ENCODE data around the gene TMEM80. TPM values are rescaled to one million over a fixed set of nuclear protein-coding genes. Genes with fewer than 3 reads are reported as not detected.

The TMEM80 gene
- total RNA-seq, 1 donor from 2014 or later = 37.4 TPM

DNA sequence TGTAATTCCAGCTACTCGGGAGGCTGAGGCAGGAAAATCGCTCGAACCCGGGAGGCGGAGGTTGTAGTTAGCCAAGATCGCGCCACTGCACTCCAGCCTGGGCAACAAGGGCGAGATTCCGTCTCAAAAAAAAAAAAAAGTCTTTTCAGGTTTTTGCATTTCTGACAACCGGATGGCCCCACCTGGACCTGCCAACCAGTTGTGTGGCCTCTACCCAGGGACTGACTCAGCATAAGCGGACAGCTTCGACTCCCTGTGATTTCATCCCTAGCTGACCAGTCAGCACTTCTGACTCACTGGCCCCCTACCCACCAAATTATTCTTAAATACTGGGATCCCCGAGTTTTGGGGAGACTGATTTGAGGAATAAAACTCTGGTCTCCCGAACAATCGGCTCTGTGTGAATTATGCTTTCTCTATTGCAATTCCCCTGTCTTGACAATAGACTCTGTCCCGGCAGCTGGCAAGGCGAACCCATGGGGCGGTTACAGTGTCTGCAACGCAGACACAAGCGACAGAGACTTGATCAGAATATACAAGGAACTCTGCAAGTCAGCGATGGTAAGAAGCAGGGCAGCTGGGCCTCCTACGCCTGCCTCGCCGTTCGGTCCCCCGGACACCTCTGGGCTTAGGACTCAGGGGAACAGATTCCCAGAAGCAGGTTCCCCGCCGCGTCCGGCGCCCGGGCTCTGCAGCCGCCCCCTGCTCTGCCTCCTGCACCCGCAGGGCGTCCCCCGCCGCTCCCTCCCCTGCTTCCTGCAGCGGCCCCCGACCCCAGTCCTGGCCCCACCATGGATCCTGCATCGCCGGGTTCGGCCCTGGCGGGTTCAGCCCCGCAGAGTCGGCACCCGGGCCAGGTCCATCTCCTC, 50.9 kb downstream of the TMEM80 start:
- Mint-ChIP-seq H3K36me3 (no peaks in the 10 kb centered on the region), H3K9me3 (no peaks in the 10 kb centered on the region), H3K4me3 (peak overlapping the region; percentile 94), H3K4me1 (ENCODE audit: unreplicated experiment) (peaks cover 16% of the 10 kb centered on the region), H3K27ac (peak overlapping the region; percentile 96), H3K27me3 (no peaks in the 10 kb centered on the region)
- no peak for TF ChIP-seq CTCF (conservative IDR thresholded peaks at IDR 0.05)
- no peak for DNase-seq (ENCODE audit: extremely low spot score, unreplicated experiment)

DNA sequence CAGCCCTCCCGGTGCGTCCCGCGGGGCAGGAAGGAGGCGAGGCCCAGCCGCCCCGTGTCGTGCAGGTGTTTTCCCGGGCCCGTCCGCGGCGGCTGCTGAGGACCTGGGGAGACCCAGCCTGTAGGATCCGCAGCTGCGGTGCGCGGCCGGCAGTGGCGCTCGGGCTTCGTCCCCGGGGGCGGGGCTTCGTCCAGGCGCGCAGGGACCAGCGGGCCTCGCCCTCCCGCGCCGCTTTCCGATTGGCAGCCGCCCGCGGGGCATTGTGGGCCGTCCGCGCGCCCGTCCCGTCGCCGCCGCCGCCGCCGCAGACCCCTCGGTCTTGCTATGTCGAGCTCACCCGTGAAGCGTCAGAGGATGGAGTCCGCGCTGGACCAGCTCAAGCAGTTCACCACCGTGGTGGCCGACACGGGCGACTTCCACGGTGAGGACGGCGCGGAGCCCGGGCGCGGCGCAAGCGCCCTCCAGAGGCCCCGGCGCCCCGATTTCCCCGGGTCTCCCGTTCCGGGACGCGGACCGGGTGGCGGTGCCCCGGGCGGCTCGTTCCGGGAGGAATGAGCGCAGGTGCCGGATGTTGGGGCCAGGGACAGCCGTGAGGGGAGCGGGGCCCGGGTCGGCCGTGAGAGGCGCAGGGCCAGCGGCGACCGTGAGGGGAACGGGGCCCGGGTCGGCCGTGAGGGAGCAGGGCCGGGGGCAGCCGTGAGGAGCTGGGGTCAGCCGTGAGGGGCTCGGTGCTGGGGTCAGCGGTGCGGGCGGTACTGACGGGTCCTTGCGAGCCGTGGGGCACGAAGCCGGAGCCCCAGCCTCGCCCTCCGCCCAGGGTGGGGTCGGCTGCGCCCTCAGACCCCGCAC, 51.8 kb downstream of the TMEM80 start, which contains the start of gene TALDO1:
Gene TALDO1 (plus strand): TSS at position 307 of the 849 bp plus-strand sequence. CDS start 18 bp downstream, at position 325.
- H3K4me1 Mint-ChIP-seq (ENCODE audit: unreplicated experiment) = peaks cover 16% of the 10 kb centered on the region
- H3K27me3 Mint-ChIP-seq = no peaks in the 10 kb centered on the region
- peak within 1 kb of the TSS; percentile 94 for H3K4me3 Mint-ChIP-seq
- DNase-seq (ENCODE audit: extremely low spot score, unreplicated experiment) = peak; percentile 96
- peak within 1 kb of the TSS; percentile 96 for H3K27ac Mint-ChIP-seq
- TF ChIP-seq CTCF (conservative IDR thresholded peaks at IDR 0.05) = peak; percentile 46
- peaks cover 2% of the 10 kb centered on the region for H3K36me3 Mint-ChIP-seq
- H3K9me3 Mint-ChIP-seq = no peaks in the 10 kb centered on the region

- peaks cover 3% of the 10 kb centered on the region for H3K36me3 Mint-ChIP-seq
- DNase-seq (ENCODE audit: extremely low spot score, unreplicated experiment) = no peak
- H3K27me3 Mint-ChIP-seq = no peaks in the 10 kb centered on the region
- H3K9me3 Mint-ChIP-seq = no peaks in the 10 kb centered on the region
- H3K27ac Mint-ChIP-seq = peak overlapping the region; percentile 90
- H3K4me1 Mint-ChIP-seq (ENCODE audit: unreplicated experiment) = peaks cover 16% of the 10 kb centered on the region
- TF ChIP-seq CTCF (conservative IDR thresholded peaks at IDR 0.05) = no peak
- H3K4me3 Mint-ChIP-seq = peak overlapping the region; percentile 88
Measured at GRCh38 chr11:748007-748359, 52.4 kb downstream of the TMEM80 start.

- Mint-ChIP-seq H3K27me3 (no peaks in the 10 kb centered on the region), H3K4me1 (ENCODE audit: unreplicated experiment) (peaks cover 12% of the 10 kb centered on the region), H3K27ac (peak overlapping the region; percentile 80), H3K9me3 (no peaks in the 10 kb centered on the region), H3K36me3 (peaks cover 3% of the 10 kb centered on the region), H3K4me3 (peak overlapping the region; percentile 81)
- no peak for DNase-seq (ENCODE audit: extremely low spot score, unreplicated experiment)
- TF ChIP-seq CTCF (conservative IDR thresholded peaks at IDR 0.05) = no peak
Measured at GRCh38 chr11:749731-750130, 54.1 kb downstream of the TMEM80 start.

Other genes starting within 250 kb of the TMEM80 start
- 33.6 and 46.9 TPM in 2 replicates for gene PTDSS2, start 245.5 kb upstream of the TMEM80 start, total RNA-seq (ENCODE audit: low replicate concordance)
- 84.5 and 128 TPM in 2 replicates for gene RNH1, start 188.6 kb upstream of the TMEM80 start, total RNA-seq (ENCODE audit: low replicate concordance)
- gene HRAS, start 160.2 kb upstream of the TMEM80 start, total RNA-seq (ENCODE audit: low replicate concordance) = 54.6 and 63.1 TPM in 2 replicates
- gene LRRC56, start 158.3 kb upstream of the TMEM80 start, total RNA-seq (ENCODE audit: low replicate concordance) = 1.7 and 1.8 TPM in 2 replicates
- 6.7 and 7.2 TPM in 2 replicates for gene LMNTD2, start 135.1 kb upstream of the TMEM80 start, total RNA-seq (ENCODE audit: low replicate concordance)
- gene RASSF7, start 134.8 kb upstream of the TMEM80 start, total RNA-seq (ENCODE audit: low replicate concordance) = 35.7 and 75.8 TPM in 2 replicates
- 38.7 and 40.8 TPM in 2 replicates for gene PHRF1, start 119.3 kb upstream of the TMEM80 start, total RNA-seq (ENCODE audit: low replicate concordance)
- 16.4 and 20.5 TPM in 2 replicates for gene IRF7, start 79.9 kb upstream of the TMEM80 start, total RNA-seq (ENCODE audit: low replicate concordance)
- 7.1 and 23.0 TPM in 2 replicates for gene CDHR5, start 70.9 kb upstream of the TMEM80 start, total RNA-seq (ENCODE audit: low replicate concordance)
- gene SCT, start 68.6 kb upstream of the TMEM80 start, total RNA-seq (ENCODE audit: low replicate concordance) = 3.1 and 15.3 TPM in 2 replicates
- 0.59 and 1.2 TPM in 2 replicates for gene DRD4, start 58.5 kb upstream of the TMEM80 start, total RNA-seq (ENCODE audit: low replicate concordance)
- 41.0 and 48.1 TPM in 2 replicates for gene DEAF1, start 594 bp upstream of the TMEM80 start, total RNA-seq (ENCODE audit: low replicate concordance)
- 218 and 497 TPM in 2 replicates for gene EPS8L2, start 10.4 kb downstream of the TMEM80 start, total RNA-seq (ENCODE audit: low replicate concordance)
- gene TALDO1, start 51.6 kb downstream of the TMEM80 start, total RNA-seq (ENCODE audit: low replicate concordance) = 189 and 288 TPM in 2 replicates
- gene GATD1, start 81.7 kb downstream of the TMEM80 start, total RNA-seq (ENCODE audit: low replicate concordance) = 80.1 and 80.9 TPM in 2 replicates
- 0.17 and 0.89 TPM in 2 replicates for gene CEND1, start 94.3 kb downstream of the TMEM80 start, total RNA-seq (ENCODE audit: low replicate concordance)
- gene SLC25A22, start 102.5 kb downstream of the TMEM80 start, total RNA-seq (ENCODE audit: low replicate concordance) = 31.6 and 35.6 TPM in 2 replicates
- gene PIDD1, start 109.4 kb downstream of the TMEM80 start, total RNA-seq (ENCODE audit: low replicate concordance) = 32.7 and 44.5 TPM in 2 replicates
- 1,985 and 2,207 TPM in 2 replicates for gene RPLP2, start 114.2 kb downstream of the TMEM80 start, total RNA-seq (ENCODE audit: low replicate concordance)
- 47.8 and 55.6 TPM in 2 replicates for gene PNPLA2, start 123.1 kb downstream of the TMEM80 start, total RNA-seq (ENCODE audit: low replicate concordance)
- 10.3 and 19.3 TPM in 2 replicates for gene CRACR2B, start 132.1 kb downstream of the TMEM80 start, total RNA-seq (ENCODE audit: low replicate concordance)
- 126 and 128 TPM in 2 replicates for gene CD151, start 137.1 kb downstream of the TMEM80 start, total RNA-seq (ENCODE audit: low replicate concordance)
- 106 and 134 TPM in 2 replicates for gene POLR2L, start 146.7 kb downstream of the TMEM80 start, total RNA-seq (ENCODE audit: low replicate concordance)
- gene TSPAN4, start 147.0 kb downstream of the TMEM80 start, total RNA-seq (ENCODE audit: low replicate concordance) = 12.8 and 43.2 TPM in 2 replicates
- 98.9 and 100 TPM in 2 replicates for gene CHID1, start 215.0 kb downstream of the TMEM80 start, total RNA-seq (ENCODE audit: low replicate concordance)
- gene AP2A2, start 230.1 kb downstream of the TMEM80 start, total RNA-seq (ENCODE audit: low replicate concordance) = 82.6 and 109 TPM in 2 replicates